Aortic smooth muscle cell (primary cell): ENCODE results near the gene RAB7A. TPM values are rescaled to one million over a fixed set of nuclear protein-coding genes. Genes with fewer than 3 reads are reported as not detected.

Source experiments
- total RNA-seq: library from RNA; depleted of rRNA; stranded (reverse); fragments of >200 nt; gene quantifications from 2 replicates; pipeline ENCODE4 v1.2.3, GENCODE V29; 2014

Gene RAB7A
- total RNA-seq = 51.9 and 72.7 TPM in 2 replicates

DNA sequence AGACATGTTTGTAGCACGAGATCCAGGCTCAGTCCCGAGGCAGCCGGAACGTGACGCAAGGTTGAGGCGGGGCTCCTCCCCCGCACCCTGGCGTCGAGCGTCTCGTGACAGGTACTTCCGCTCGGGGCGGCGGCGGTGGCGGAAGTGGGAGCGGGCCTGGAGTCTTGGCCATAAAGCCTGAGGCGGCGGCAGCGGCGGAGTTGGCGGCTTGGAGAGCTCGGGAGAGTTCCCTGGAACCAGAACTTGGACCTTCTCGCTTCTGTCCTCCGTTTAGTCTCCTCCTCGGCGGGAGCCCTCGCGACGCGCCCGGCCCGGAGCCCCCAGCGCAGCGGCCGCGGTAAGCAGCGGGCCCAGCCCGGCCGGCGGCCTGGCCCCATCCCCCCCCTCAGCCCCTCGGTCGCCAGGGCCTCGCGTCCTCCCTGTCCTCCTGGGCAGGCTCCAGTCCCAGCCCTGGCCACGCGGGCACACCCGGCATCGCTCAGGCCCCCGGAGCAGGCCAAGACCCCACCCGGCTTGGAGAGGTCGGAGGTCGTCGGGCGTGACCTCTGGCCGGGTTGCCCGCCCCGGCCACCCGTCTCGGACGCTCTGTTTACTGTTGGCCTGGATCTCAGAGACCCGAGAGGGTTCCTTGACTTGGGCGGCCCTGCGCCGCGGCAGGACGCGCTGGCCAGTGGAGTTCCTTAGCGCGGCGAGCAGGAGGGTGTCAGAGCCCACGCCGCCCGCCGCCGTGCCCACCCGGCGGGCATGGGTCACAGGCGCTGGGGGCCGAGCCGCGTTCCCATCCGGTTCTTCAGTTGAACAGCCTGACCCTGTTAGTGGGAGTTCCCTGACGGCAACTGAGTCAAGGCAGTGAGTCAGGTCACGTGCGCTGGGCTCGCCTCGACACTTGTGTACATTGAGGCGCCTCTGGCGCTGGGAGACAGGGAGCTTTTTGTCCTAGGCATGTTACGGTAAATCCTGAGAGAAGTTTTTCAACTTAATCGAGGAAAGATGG lies at the start of gene RAB7A:
RAB7A (plus strand) TSS at position 161 of the 994 bp plus-strand sequence. CDS start 69,185 bp downstream, outside the sequence.

Other genes with a start within 250 kb of the RAB7A start
- gene GATA2, start 233.0 kb upstream of the RAB7A start, total RNA-seq = 3.3 and 4.1 TPM in 2 replicates
- gene RPN1, start 75.4 kb upstream of the RAB7A start, total RNA-seq = 390 and 459 TPM in 2 replicates
- 33.6 and 40.4 TPM in 2 replicates for gene ACAD9, start 153.4 kb downstream of the RAB7A start, total RNA-seq